K562 (cell line): Measurements from ENCODE around the gene MEF2B. TPM values are rescaled to one million over a fixed set of nuclear protein-coding genes. Genes with fewer than 3 reads are reported as not detected.

Experiments used
- ATAC-seq: fragments of 200-7000 bp; cut with Tn5 transposase; 3 replicates; pipeline ENCODE4 v1.9.1; 2020; ENCODE audit warnings: moderate library complexity
- BruUV-seq: library from RNA; stranded (reverse); fragments of 400-500 nt; replicated peaks from 2 replicates; lab custom pipeline; 2021; lab: Mats Ljungman, UMichigan
- CTCF ChIA-PET: fragments of 300-600 bp; formaldehyde crosslinking; extraction: SDS; loops from one replicate; lab custom pipeline; 2021; ENCODE audit warnings: low intra/inter-chr PET ratio; lab: Yijun Ruan, JAX
- POLR2A ChIA-PET: fragments of 300-600, 350-650 bp; sonication (Branson Sonifier 250); formaldehyde crosslinking; extraction: SDS; loops from one replicate; lab custom pipeline; 2021; ENCODE audit warnings: antibody characterized with exemption, inconsistent platforms; lab: Yijun Ruan, JAX
- DNase-seq, 4 experiments: peaks; one replicate each; pipeline versions ENCODE4 v3.0.0 to v3.0.0-alpha.2; 2011 to 2018; ENCODE audit warnings: low spot score in 3 of 4, mixed read lengths in 3 of 4; ENCODE audit errors: extremely low read depth in 1 of 4
- FAIRE-seq: peaks from 2 replicates; lab custom pipeline; 2011; peaks lifted over from hg19 to GRCh38; lab: Jason Lieb, UNC
- H2AFZ ChIP-seq: 2 replicates; pipeline ENCODE4 v1.6.0; 2011; ENCODE audit warnings: low read depth, low read length, control low read depth, inconsistent platforms
- H3K27ac ChIP-seq: fragments of 200-600 bp; 3 replicates; pipeline ENCODE4 v1.8.0; 2011; ENCODE audit warnings: low read depth, mild to moderate bottlenecking, control low read depth, inconsistent platforms, low read length, moderate library complexity, mixed read lengths; ENCODE audit errors: extremely low read depth
- H3K27me3 ChIP-seq, 2 experiments: fragments of 300-600 bp in 1 of 2; 2 replicates in 1 of 2; 3 replicates in 1 of 2; pipeline versions ENCODE4 v1.6.0 to v1.8.0; 2011; ENCODE audit warnings: inconsistent platforms in 2 of 2, low read length in 2 of 2, mild to moderate bottlenecking in 1 of 2, mixed read lengths in 1 of 2, moderate library complexity in 1 of 2; ENCODE audit not compliant: control insufficient read depth in 2 of 2, insufficient read depth in 2 of 2
- H3K36me3 ChIP-seq: fragments of 300-600 bp; 3 replicates; pipeline ENCODE4 v1.8.0; 2011; ENCODE audit warnings: mild to moderate bottlenecking, low read length, inconsistent platforms; ENCODE audit not compliant: control insufficient read depth, insufficient read depth
- H3K4me1 ChIP-seq, 2 experiments: fragments of 200-600 bp in 1 of 2; replicated peaks in 1 of 2; 2 replicates in 1 of 2; 3 replicates in 1 of 2; pipeline versions ENCODE4 v1.5.1 to v1.8.0; 2011; ENCODE audit warnings: inconsistent platforms in 2 of 2, low read length in 2 of 2, mild to moderate bottlenecking in 1 of 2, mixed read lengths in 1 of 2, moderate library complexity in 1 of 2; ENCODE audit not compliant: control insufficient read depth in 2 of 2, insufficient read depth in 2 of 2
- H3K4me2 ChIP-seq: 2 replicates; pipeline ENCODE4 v1.6.1; 2011; ENCODE audit warnings: low read length, control low read depth, inconsistent platforms, mixed read lengths; ENCODE audit not compliant: insufficient read depth
- H3K4me3 ChIP-seq: fragments of 200-600 bp; sonication (generic), shearing (Covaris generic); 2 replicates; pipeline ENCODE4 v1.5.1; 2016; ENCODE audit warnings: control low read depth, inconsistent platforms
- H3K79me2 ChIP-seq: fragments of 200-600 bp; 3 replicates; pipeline ENCODE4 v1.8.0; 2011; ENCODE audit warnings: low read length, inconsistent platforms; ENCODE audit not compliant: control insufficient read depth, insufficient read depth
- H3K9ac ChIP-seq, 2 experiments: 2 replicates each; pipeline versions ENCODE4 v1.6.0 to v1.6.1; 2011; ENCODE audit warnings: low read depth in 2 of 2, low read length in 2 of 2, control low read depth in 1 of 2, inconsistent platforms in 1 of 2, mild to moderate bottlenecking in 1 of 2, mixed read lengths in 1 of 2; ENCODE audit not compliant: insufficient read depth in 1 of 2
- H3K9me1 ChIP-seq: one replicate; pipeline ENCODE4 v1.6.0; 2011; ENCODE audit warnings: inconsistent platforms, mild to moderate bottlenecking, low read length, moderate library complexity; ENCODE audit not compliant: control insufficient read depth, insufficient read depth
- H3K9me3 ChIP-seq: replicated peaks from 2 replicates; pipeline ENCODE4 v1.5.1; 2011; ENCODE audit warnings: low read depth, low read length, inconsistent platforms; ENCODE audit not compliant: control insufficient read depth, insufficient read depth
- H4K20me1 ChIP-seq: replicated peaks from 2 replicates; pipeline ENCODE4 v1.6.1; 2011; ENCODE audit warnings: low read length, inconsistent platforms, mixed read lengths; ENCODE audit not compliant: control insufficient read depth, insufficient read depth
- POLR2G ChIP-seq: fragments of 200-400 bp; formaldehyde crosslinking; IDR thresholded peaks from 2 replicates; pipeline ENCODE4 v1.6.1; 2017; ENCODE audit warnings: low read depth, mild to moderate bottlenecking, antibody characterized with exemption, low read length, moderate library complexity
- WGBS: fragments of 100-300 bp; shearing (Covaris generic); methylation state at CpG from one replicate; pipeline ENCODE4 v1.1.6; 2016; ENCODE audit warnings: low coverage, mixed read lengths; ENCODE audit not compliant: insufficient coverage; ENCODE audit errors: missing lambda C conversion rate; 5-methylcytosine and 5-hydroxymethylcytosine counted together
- in situ Hi-C: fragments of 300-500 bp; cut with MboI; formaldehyde crosslinking; loops from 4 replicates; pipeline ENCODE4 v1.15.0; 2018; ENCODE audit warnings: inconsistent platforms, mixed read lengths
- intact Hi-C: fragments of 100-400 bp; cut with micrococcal nuclease; formaldehyde crosslinking; loops from 2 replicates; pipeline ENCODE4 v1.14.2; 2022
- polyA plus RNA-seq, 8 experiments: library from polyadenylated mRNA; depleted of rRNA in 4 of 8; stranded (reverse) in 5 of 8; unstranded in 3 of 8; fragments of >200 nt; fragmentation: Nextera tagmentation in 2 of 8; fragmentation: Illumina TruSeq in 1 of 8; extraction: Ambion mirVana in 2 of 8; extraction: Trizol in 1 of 8; gene quantifications; 2 replicates each; pipeline versions ENCODE4 v1.2.1 to v1.2.3, GENCODE V29; 2011 to 2014; ENCODE audit warnings: inconsistent platforms in 1 of 8, missing spikeins in 1 of 8
- total RNA-seq, 7 experiments: library from RNA; depleted of rRNA in 6 of 7; stranded (reverse); fragments of >200 nt in 6 of 7; fragmentation: Illumina TruSeq in 2 of 7; extraction: Trizol in 2 of 7; gene quantifications; 2 replicates each; pipeline versions ENCODE4 v1.2.1 to v1.2.3, GENCODE V29; 2011 to 2021; ENCODE audit warnings: low replicate concordance in 1 of 7
- TF ChIP-seq, protein P1 (sequence below): fragments of 250-450 bp; sonication (Bioruptor Pico); IDR thresholded peaks from 2 replicates; pipeline ENCODE4 v1.8.0; 2022; ENCODE audit warnings: moderate library complexity, mild to moderate bottlenecking, inconsistent platforms

MEF2B gene
- total and polyA plus RNA-seq, 9 of the 15 experiments (the other 6 are each of a cell fraction or from before 2014, with no cell fraction given) = 0.14 to 1.9 (median 0.71) TPM; not detected in 3

DNA sequence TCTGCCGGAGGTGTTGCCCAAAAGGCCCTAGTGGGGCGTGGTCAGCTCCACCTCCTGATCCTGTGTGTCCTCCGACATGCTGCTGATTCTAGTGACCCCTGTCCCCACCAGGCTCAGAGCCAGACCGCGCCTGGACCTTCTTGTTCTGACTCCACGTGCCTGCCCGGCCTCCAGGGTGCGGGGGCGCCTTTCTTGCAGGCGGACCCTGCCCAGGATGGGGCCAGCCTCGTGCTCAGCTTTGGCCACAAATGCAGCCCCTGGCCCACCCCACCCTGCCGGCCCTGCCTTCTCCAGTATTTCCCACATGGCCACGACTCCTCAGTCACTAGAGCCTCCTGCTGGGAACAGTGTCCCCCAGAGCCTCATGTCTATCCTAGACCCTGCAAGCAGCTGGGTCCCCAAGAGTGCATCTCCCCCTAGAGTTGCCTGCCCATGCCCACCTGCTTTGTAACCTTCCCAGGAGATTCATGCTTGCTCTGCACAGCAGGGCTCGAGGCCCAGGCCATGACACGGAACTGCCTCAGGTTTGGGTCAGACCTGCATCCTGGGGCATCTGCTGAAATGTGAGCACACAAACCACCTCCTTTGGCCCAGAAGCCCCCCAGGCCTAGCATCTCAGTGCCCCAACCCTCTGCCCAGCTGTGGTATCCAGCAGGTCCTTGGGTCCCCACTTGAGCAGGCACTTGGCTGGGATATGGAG lies 58.8 kb downstream of the MEF2B start:
- peaks cover 4% of the 10 kb centered on the region for H3K9me1 ChIP-seq
- POLR2A ChIA-PET = interaction anchor here (0.7 kb wide), 1 partner anchor 51 kb away, joined by 4 read pairs; no protein-coding TSS in a partner anchor
- no peak overlapping the region for H2AFZ ChIP-seq
- H3K9me3 ChIP-seq = no peaks in the 10 kb centered on the region
- H3K36me3 ChIP-seq = peaks cover 20% of the 10 kb centered on the region; the same call in 1 of the 3 replicates
- intact Hi-C loops (no loop called here), in situ Hi-C loops (no loop called here)
- 88% methylated on average over 12 of the region's 15 CpGs for WGBS
- H3K27ac ChIP-seq = no peak overlapping the region
- peaks cover 12 to 35% of the 10 kb centered on the region in 2 experiments; a peak in 4 of 5 replicates for H3K4me1 ChIP-seq
- no peak overlapping the region for H3K4me3 ChIP-seq
- H3K9ac ChIP-seq = peak overlapping the region in 1 of 2 experiments; percentile 15; a peak in 1 of 4 replicates
- ATAC-seq (no peak), FAIRE-seq (no peak)
- CTCF ChIA-PET = no interaction called here
- TF ChIP-seq POLR2G = peak; percentile 47
- TF ChIP-seq, protein P1, sequence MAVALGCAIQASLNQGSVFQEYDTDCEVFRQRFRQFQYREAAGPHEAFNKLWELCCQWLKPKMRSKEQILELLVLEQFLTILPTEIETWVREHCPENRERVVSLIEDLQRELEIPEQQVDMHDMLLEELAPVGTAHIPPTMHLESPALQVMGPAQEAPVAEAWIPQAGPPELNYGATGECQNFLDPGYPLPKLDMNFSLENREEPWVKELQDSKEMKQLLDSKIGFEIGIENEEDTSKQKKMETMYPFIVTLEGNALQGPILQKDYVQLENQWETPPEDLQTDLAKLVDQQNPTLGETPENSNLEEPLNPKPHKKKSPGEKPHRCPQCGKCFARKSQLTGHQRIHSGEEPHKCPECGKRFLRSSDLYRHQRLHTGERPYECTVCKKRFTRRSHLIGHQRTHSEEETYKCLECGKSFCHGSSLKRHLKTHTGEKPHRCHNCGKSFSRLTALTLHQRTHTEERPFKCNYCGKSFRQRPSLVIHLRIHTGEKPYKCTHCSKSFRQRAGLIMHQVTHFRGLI (CRISPR knock-in tag) = no peak
- TF ChIP-seq, all 486 proteins: peak for 1
- no TSS peak for BruUV-seq
- no peaks in the 10 kb centered on the region for H3K79me2 ChIP-seq
- DNase-seq = no peak
- H3K4me2 ChIP-seq = no peak overlapping the region
- no peaks in the 10 kb centered on the region for H3K27me3 ChIP-seq
- H4K20me1 ChIP-seq = 0 out of 2 replicates have a peak, but pooled peaks cover 2% of the 10 kb centered on the region
